ENCODE measurements around the gene APOBEC3B. TPM values are rescaled to one million over a fixed set of nuclear protein-coding genes. Genes with fewer than 3 reads are reported as not detected.
A peak's percentile ranks its signal among the peaks of the same experiment; 100 is the strongest.
"Not testable (repeated sequence)": the region's sequence is repeated elsewhere in the genome, so short reads cannot be mapped to it uniquely, and the experiment has no call there.

Gene APOBEC3B
- total and polyA plus RNA-seq, 12 donors, result 0.29 to 6.4 (median 1.2) TPM

- TF ChIP-seq CTCF (IDR thresholded peaks at IDR 0.05), result no peak
- intact Hi-C loops (cut with DNase I), result loop anchor here in 2 of 10 donors (2.0 to 5.0 kb wide), 2 partner anchors 35 to 38 kb away; no protein-coding TSS in a partner anchor
- DNase-seq, result no peak
- Histone ChIP-seq H3K9me3 (no peaks in the 10 kb centered on the region), H3K4me3 (no peak overlapping the region), H3K36me3 (no peaks in the 10 kb centered on the region), H3K4me1 (peaks cover 0 to 22% (median 0%) of the 10 kb centered on the region in 9 donors), H3K27ac (no peak overlapping the region), H3K27me3 (no peaks in the 10 kb centered on the region)
- ATAC-seq, result no peak
- WGBS, 2 donors, result 85 to 86% methylated on average over 8 of the region's 8 CpGs
These were observed 22.6 kb upstream of the APOBEC3B start for GRCh38 chr22:38959590-38959989.

- 82 to 90% methylated on average over 4 of the region's 4 CpGs for WGBS, 2 donors
- ATAC-seq; DNase-seq; H3K36me3 ChIP-seq; H3K4me3 ChIP-seq; H3K9me3 ChIP-seq; H3K27ac ChIP-seq; H3K27me3 ChIP-seq; intact Hi-C loops (cut with DNase I): not testable (repeated sequence)
- H3K4me1 ChIP-seq, result peaks cover 0 to 13% (median 0%) of the 10 kb centered on the region in 9 donors
These were observed 21.5 kb upstream of the APOBEC3B start for GRCh38 chr22:38960673-38961072.

GRCh38 chr22:38963291-38963738, 18.8 kb upstream of the APOBEC3B start:
- H3K36me3 ChIP-seq; DNase-seq; H3K27ac ChIP-seq; H3K4me3 ChIP-seq; intact Hi-C loops (cut with DNase I); H3K9me3 ChIP-seq: not testable (repeated sequence)
- peak in 7 of 8 donors; percentile 23 to 66 (median 49) for ATAC-seq
- 25 to 41% methylated on average over 8 to 11 of the region's 11 CpGs for WGBS, 2 donors
- peaks cover 0 to 21% (median 0%) of the 10 kb centered on the region in 9 donors for H3K4me1 ChIP-seq
- H3K27me3 ChIP-seq, result peaks cover 0 to 13% (median 0%) of the 10 kb centered on the region in 7 donors

GRCh38 chr22:38963872-38964271, 18.3 kb upstream of the APOBEC3B start:
- no peak overlapping the region for H3K4me3 ChIP-seq
- WGBS, 2 donors, result 47 to 54% methylated on average over 9 of the region's 9 CpGs
- ATAC-seq, result peak in 1 of 8 donors; percentile 7
- no peak for TF ChIP-seq CTCF (IDR thresholded peaks at IDR 0.05)
- peaks cover 0 to 13% (median 0%) of the 10 kb centered on the region in 7 donors for H3K27me3 ChIP-seq
- no peak overlapping the region for H3K27ac ChIP-seq
- no peak for DNase-seq
- H3K36me3 ChIP-seq, result no peaks in the 10 kb centered on the region
- intact Hi-C loops (cut with DNase I), result no loop called here
- no peaks in the 10 kb centered on the region for H3K9me3 ChIP-seq
- peaks cover 0 to 24% (median 0%) of the 10 kb centered on the region in 9 donors for H3K4me1 ChIP-seq

GRCh38 chr22:38964306-38964705, 17.8 kb upstream of the APOBEC3B start:
- H3K4me3 ChIP-seq, result no peak overlapping the region
- intact Hi-C loops (cut with DNase I), result no loop called here
- no peaks in the 10 kb centered on the region for H3K9me3 ChIP-seq
- H3K27ac ChIP-seq, result no peak overlapping the region
- TF ChIP-seq CTCF (IDR thresholded peaks at IDR 0.05), result no peak
- 80 to 87% methylated on average over 7 of the region's 7 CpGs for WGBS, 2 donors
- ATAC-seq, result no peak
- peaks cover 0 to 15% (median under 1%) of the 10 kb centered on the region in 7 donors for H3K27me3 ChIP-seq
- peaks cover 0 to 25% (median 0%) of the 10 kb centered on the region in 9 donors for H3K4me1 ChIP-seq
- H3K36me3 ChIP-seq, result no peaks in the 10 kb centered on the region
- DNase-seq, result no peak

All from heart right ventricle (tissue), 16 donors.